HTR-8/SVneo (cell line): ENCODE results near the gene TMEM163.
"Not testable (repeated sequence)": the region's sequence is repeated elsewhere in the genome, so short reads cannot be mapped to it uniquely, and the experiment has no call there.

Experiments used
- DNase-seq: peaks from one replicate; pipeline ENCODE4 v3.0.0; 2011; ENCODE audit warnings: low spot score, mixed read lengths; ENCODE audit not compliant: insufficient read length
- FAIRE-seq: peaks from 2 replicates; lab custom pipeline; 2011; peaks lifted over from hg19 to GRCh38; lab: Jason Lieb, UNC

Gene TMEM163

GRCh38 chr2:134718817-134719814 is at the start of gene TMEM163:
TMEM163 (minus strand) TSS chr2:134719000.
- DNase-seq (no peak), FAIRE-seq (no peak)

- DNase-seq (no peak), FAIRE-seq (no peak)
These were observed 47.8 kb upstream of the TMEM163 start for GRCh38 chr2:134766583-134766982.

GRCh38 chr2:134765987-134766386 is 47.2 kb upstream of the TMEM163 start:
- no peak for DNase-seq
- FAIRE-seq, result no peak

GRCh38 chr2:134764164-134764563 is 45.4 kb upstream of the TMEM163 start:
- no peak for FAIRE-seq
- DNase-seq, result no peak

GRCh38 chr2:134763164-134763710 is 44.4 kb upstream of the TMEM163 start:
- no peak for DNase-seq
- no peak for FAIRE-seq

GRCh38 chr2:134762508-134762907 is 43.7 kb upstream of the TMEM163 start:
- DNase-seq, result no peak
- FAIRE-seq, result no peak

GRCh38 chr2:134760385-134760784 is 41.6 kb upstream of the TMEM163 start:
- no peak for DNase-seq
- FAIRE-seq, result no peak

- DNase-seq (no peak), FAIRE-seq (no peak)
These were observed 39.8 kb upstream of the TMEM163 start for GRCh38 chr2:134758633-134759032.

- FAIRE-seq, DNase-seq: not testable (repeated sequence)
These were observed 33.2 kb upstream of the TMEM163 start for GRCh38 chr2:134751981-134752380.

GRCh38 chr2:134745546-134745945 is 26.7 kb upstream of the TMEM163 start:
- DNase-seq, result no peak
- no peak for FAIRE-seq

- no peak for FAIRE-seq
- DNase-seq, result no peak
These were observed 26.2 kb upstream of the TMEM163 start for GRCh38 chr2:134745023-134745422.

GRCh38 chr2:134739879-134740301 is 21.1 kb upstream of the TMEM163 start:
- no peak for DNase-seq

GRCh38 chr2:134739236-134739878 is 20.6 kb upstream of the TMEM163 start:
- FAIRE-seq, result no peak
- no peak for DNase-seq

More at GRCh38 chr2:134739879-134740301, 21.1 kb upstream of the TMEM163 start:
- FAIRE-seq, result no peak

GRCh38 chr2:134738141-134738870 is 19.5 kb upstream of the TMEM163 start:
- FAIRE-seq (no peak), DNase-seq (no peak)

- no peak for DNase-seq
- FAIRE-seq, result no peak
These were observed 18.9 kb upstream of the TMEM163 start for GRCh38 chr2:134737671-134738070.

- peak; percentile 68 for DNase-seq
- peak; percentile 16 for FAIRE-seq
These were observed 17.5 kb upstream of the TMEM163 start for GRCh38 chr2:134736167-134736880.

- DNase-seq (no peak), FAIRE-seq (no peak)
These were observed 9.4 kb upstream of the TMEM163 start for GRCh38 chr2:134728163-134728562.

GRCh38 chr2:134727385-134727784 is 8.6 kb upstream of the TMEM163 start:
- peak; percentile 45 for DNase-seq
- no peak for FAIRE-seq

- FAIRE-seq (no peak), DNase-seq (no peak)
These were observed 7.8 kb upstream of the TMEM163 start for GRCh38 chr2:134726645-134727044.

- DNase-seq (no peak), FAIRE-seq (no peak)
These were observed 7.1 kb upstream of the TMEM163 start for GRCh38 chr2:134725876-134726275.
